Left lung (tissue), 10 donors: Measurements from ENCODE around the gene DNAJB13. TPM values are rescaled to one million over a fixed set of nuclear protein-coding genes. Genes with fewer than 3 reads are reported as not detected.

Experiments
- ATAC-seq: fragments of 200-7000 bp; cut with Tn5 transposase; one replicate; pipeline ENCODE4 v1.9.1; 2020; ENCODE audit warnings: moderate library complexity
- DNase-seq, 4 donors: peaks; one replicate each; pipeline ENCODE4 v3.0.0-alpha.2; 2013 to 2020
- H3K27ac ChIP-seq, 2 donors: fragments of 200-600 bp; sonication (generic) in 1 of 2; one replicate each; pipeline versions ENCODE4 v1.5.0 to v1.8.0; 2020 to 2021
- H3K27me3 ChIP-seq, 2 donors: fragments of 200-600 bp; sonication (generic) in 1 of 2; one replicate each; pipeline versions ENCODE4 v1.5.0 to v1.8.0; 2020 to 2021
- H3K36me3 ChIP-seq, 2 donors: fragments of 200-600 bp; sonication (generic) in 1 of 2; one replicate each; pipeline versions ENCODE4 v1.5.0 to v1.8.0; 2020 to 2021
- H3K4me1 ChIP-seq, 2 donors: fragments of 200-600 bp; one replicate each; pipeline ENCODE4 v1.8.0; 2021
- H3K4me3 ChIP-seq, 2 donors: fragments of 200-600 bp; sonication (generic) in 1 of 2; one replicate each; pipeline versions ENCODE4 v1.5.0 to v1.8.0; 2020 to 2021; ENCODE audit warnings: mild to moderate bottlenecking in 1 of 2
- H3K9me3 ChIP-seq, 2 donors: fragments of 200-600 bp; sonication (generic) in 1 of 2; one replicate each; pipeline versions ENCODE4 v1.5.0 to v1.8.0; 2020 to 2021
- intact Hi-C, 2 donors: fragments of 100-400 bp; cut with DNase I; formaldehyde crosslinking; loops; one replicate each; pipeline versions ENCODE4 v1.11.2 to v1.14.2; 2022
- polyA plus RNA-seq, 6 donors: library from polyadenylated mRNA; unstranded; fragments of 120-200 nt; gene quantifications; one replicate each; pipeline ENCODE4 v1.2.1, GENCODE V29; 2013; ENCODE audit not compliant: insufficient read length in 6 of 6
- total RNA-seq, 2 donors: library from RNA; stranded (reverse); fragmentation: NEBNext Ultra II Directional; extraction: Animal tissue kit (Norgen Biotek cat#: 25700); gene quantifications; one replicate each; pipeline ENCODE4 v1.2.1, GENCODE V29; 2021
- TF ChIP-seq, protein P1 (sequence below), 2 donors: fragments of 200-600 bp; sonication (generic) in 1 of 2; IDR thresholded peaks; one replicate each; pipeline versions ENCODE4 v1.5.0 to v1.8.0; 2021; ENCODE audit warnings: antibody characterized with exemption in 2 of 2
- donor health status: DM: no; HTN: yes; CAD: no.
- donor health status: DM: no; HTN: no; CAD: no.

The DNAJB13 gene
- total and polyA plus RNA-seq, 8 donors, result 0.78 to 4.8 (median 2.9) TPM

GRCh38 chr11:74009675-74010305 is 59.0 kb downstream of the DNAJB13 start:
- Histone ChIP-seq H3K9me3 (no peaks in the 10 kb centered on the region), H3K4me1 (no peaks in the 10 kb centered on the region), H3K36me3 (peaks cover 0 to 14% of the 10 kb centered on the region in 2 donors), H3K27ac (no peak overlapping the region), H3K4me3 (no peak overlapping the region), H3K27me3 (no peaks in the 10 kb centered on the region)
- no peak for DNase-seq
- ATAC-seq, result no peak
- intact Hi-C loops, result no loop called here
- TF ChIP-seq, protein P1, sequence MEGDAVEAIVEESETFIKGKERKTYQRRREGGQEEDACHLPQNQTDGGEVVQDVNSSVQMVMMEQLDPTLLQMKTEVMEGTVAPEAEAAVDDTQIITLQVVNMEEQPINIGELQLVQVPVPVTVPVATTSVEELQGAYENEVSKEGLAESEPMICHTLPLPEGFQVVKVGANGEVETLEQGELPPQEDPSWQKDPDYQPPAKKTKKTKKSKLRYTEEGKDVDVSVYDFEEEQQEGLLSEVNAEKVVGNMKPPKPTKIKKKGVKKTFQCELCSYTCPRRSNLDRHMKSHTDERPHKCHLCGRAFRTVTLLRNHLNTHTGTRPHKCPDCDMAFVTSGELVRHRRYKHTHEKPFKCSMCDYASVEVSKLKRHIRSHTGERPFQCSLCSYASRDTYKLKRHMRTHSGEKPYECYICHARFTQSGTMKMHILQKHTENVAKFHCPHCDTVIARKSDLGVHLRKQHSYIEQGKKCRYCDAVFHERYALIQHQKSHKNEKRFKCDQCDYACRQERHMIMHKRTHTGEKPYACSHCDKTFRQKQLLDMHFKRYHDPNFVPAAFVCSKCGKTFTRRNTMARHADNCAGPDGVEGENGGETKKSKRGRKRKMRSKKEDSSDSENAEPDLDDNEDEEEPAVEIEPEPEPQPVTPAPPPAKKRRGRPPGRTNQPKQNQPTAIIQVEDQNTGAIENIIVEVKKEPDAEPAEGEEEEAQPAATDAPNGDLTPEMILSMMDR (IDR thresholded peaks at IDR 0.05), result no peak

DNA sequence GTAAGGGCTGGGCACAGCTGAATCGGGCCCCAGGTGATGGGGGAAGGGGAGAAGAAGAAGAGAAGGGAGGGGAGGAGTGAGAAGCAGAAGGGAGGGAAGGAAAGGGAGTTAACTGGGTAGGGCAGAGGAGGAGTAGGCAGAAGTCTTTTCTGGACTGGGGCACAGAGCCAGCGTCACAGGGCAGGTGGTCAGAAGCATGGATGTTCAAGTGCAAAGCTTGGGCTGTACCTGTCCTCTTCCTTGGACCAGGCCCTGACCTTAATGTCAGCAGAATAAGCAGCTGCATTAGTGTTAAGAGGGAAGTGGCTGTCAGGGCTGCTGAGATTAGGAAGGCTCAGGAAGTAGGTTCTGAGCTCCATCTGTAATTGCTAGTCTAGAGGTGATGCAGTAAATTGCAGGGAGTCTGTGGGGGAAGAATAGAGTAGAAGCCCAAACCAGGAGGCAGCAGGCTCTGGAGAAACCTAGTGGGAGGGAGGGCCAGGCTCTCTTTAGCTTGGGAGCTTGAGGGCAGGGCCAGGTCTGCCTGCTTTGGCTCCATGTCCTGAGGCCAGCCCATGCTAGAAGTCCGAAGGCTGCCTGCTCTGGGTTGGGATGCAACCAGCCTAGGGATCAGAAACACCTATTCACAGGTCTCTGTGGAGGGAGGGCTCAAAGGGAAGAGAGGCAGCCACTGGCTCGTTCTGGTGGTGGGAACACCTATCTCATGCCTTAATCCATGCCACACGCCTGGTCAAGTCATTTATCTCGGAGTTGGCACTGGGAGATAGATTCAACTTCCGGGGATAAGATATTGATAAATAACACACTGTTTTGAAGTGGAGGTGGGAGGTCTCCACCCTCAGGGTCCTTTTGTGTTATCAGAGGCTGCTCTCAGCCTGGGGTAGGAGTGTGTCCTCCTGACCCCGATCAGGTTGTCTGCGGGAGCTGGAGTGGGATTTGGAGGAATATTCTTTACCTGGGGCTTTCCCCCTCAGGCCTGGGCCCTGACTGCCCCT is 59.8 kb downstream of the DNAJB13 start:
- Histone ChIP-seq H3K27ac (no peak overlapping the region), H3K27me3 (no peaks in the 10 kb centered on the region), H3K36me3 (peaks cover 0 to 13% of the 10 kb centered on the region in 2 donors), H3K4me1 (peaks cover 0 to 4% of the 10 kb centered on the region in 2 donors), H3K4me3 (no peak overlapping the region), H3K9me3 (no peaks in the 10 kb centered on the region)
- no peak for DNase-seq
- ATAC-seq, result no peak
- TF ChIP-seq, protein P1 (IDR thresholded peaks at IDR 0.05), result no peak
- intact Hi-C loops, result no loop called here

DNA sequence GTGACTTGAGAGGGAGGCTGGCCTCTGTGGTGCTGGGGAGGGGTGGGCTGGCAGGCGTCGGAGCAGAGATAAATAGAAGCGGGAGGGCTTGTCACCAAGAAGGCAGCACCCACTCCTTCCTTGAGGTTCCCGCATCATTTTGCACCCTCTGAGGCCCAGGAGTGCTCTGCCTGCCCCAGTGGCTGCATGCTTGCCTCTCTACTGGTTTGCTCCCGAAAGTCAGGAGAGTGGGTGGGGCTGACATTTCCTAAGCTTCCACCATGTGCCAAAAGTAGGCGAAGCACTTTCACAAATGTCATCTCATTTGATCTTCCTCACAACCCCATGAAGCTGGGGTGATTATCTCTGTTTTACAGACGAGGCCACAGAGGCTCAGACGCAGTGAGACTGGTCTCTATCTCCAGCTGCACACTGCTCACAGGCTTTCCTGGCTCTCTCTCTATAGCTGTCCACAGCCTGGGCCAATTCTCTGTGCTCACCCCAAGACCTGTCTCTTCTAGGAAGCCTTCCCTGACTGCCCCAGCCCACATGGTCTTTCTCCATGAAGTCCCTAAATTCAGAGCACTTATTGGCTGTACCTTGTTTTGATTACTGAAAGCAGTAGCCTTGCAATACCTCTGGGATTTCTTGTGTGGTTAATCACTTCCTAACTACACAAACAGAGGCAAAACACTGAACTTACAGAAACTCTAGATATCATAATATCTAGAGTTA is 60.7 kb downstream of the DNAJB13 start:
- peaks cover 0 to 19% of the 10 kb centered on the region in 2 donors for H3K36me3 ChIP-seq
- peaks cover 0 to 4% of the 10 kb centered on the region in 2 donors for H3K4me1 ChIP-seq
- ATAC-seq, result peak; percentile 17
- H3K4me3 ChIP-seq, result no peak overlapping the region
- no peaks in the 10 kb centered on the region for H3K27me3 ChIP-seq
- intact Hi-C loops, result no loop called here
- DNase-seq, result no peak
- H3K9me3 ChIP-seq, result no peaks in the 10 kb centered on the region
- no peak overlapping the region for H3K27ac ChIP-seq
- TF ChIP-seq, protein P1 (IDR thresholded peaks at IDR 0.05), result no peak

GRCh38 chr11:74012074-74012809 is 61.4 kb downstream of the DNAJB13 start:
- Histone ChIP-seq H3K27me3 (no peaks in the 10 kb centered on the region), H3K4me3 (no peak overlapping the region), H3K4me1 (peaks cover 0 to 8% of the 10 kb centered on the region in 2 donors), H3K9me3 (no peaks in the 10 kb centered on the region), H3K36me3 (peaks cover 0 to 24% of the 10 kb centered on the region in 2 donors), H3K27ac (no peak overlapping the region)
- TF ChIP-seq, protein P1 (IDR thresholded peaks at IDR 0.05), result no peak
- ATAC-seq, result no peak
- no peak for DNase-seq
- intact Hi-C loops, result no loop called here
